ENCODE data around the gene PLIN3.

DNA sequence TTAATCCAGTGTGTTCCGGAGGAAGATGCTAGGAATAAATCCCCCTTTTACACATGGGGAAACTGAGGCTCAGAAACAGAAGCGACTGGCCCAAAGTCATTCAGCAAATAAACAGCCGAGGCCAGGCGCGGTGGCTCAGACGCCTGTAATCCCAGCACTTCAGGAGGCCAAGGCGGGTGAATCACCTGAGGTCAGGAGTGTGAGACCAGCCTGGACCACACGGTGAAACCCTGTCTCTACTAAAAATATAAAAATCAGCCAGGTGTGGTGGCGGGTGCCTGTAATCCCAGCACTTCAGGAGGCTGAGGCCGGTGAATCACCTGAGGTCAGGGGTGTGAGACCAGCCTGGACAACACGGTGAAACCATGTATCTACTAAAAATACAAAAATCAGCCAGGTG, 11.6 kb upstream of the PLIN3 start:
- TF ChIP-seq, protein P1, sequence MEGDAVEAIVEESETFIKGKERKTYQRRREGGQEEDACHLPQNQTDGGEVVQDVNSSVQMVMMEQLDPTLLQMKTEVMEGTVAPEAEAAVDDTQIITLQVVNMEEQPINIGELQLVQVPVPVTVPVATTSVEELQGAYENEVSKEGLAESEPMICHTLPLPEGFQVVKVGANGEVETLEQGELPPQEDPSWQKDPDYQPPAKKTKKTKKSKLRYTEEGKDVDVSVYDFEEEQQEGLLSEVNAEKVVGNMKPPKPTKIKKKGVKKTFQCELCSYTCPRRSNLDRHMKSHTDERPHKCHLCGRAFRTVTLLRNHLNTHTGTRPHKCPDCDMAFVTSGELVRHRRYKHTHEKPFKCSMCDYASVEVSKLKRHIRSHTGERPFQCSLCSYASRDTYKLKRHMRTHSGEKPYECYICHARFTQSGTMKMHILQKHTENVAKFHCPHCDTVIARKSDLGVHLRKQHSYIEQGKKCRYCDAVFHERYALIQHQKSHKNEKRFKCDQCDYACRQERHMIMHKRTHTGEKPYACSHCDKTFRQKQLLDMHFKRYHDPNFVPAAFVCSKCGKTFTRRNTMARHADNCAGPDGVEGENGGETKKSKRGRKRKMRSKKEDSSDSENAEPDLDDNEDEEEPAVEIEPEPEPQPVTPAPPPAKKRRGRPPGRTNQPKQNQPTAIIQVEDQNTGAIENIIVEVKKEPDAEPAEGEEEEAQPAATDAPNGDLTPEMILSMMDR (IDR thresholded peaks at IDR 0.05; ENCODE audit: poor library complexity) = no peak
- no peak for TF ChIP-seq EZH2phosphoT487 (IDR thresholded peaks at IDR 0.05; ENCODE audit: low read depth, severe bottlenecking, unreplicated experiment)
- no peak for TF ChIP-seq EZH2 (IDR thresholded peaks at IDR 0.05; ENCODE audit: borderline replicate concordance)

Measured in hepatocyte (in vitro differentiated cells).